WTC11 (cell line): ENCODE results near the gene ZC3HAV1L.

ENCODE experiments used
- CTCF ChIP-seq: fragments of 200-600 bp; IDR thresholded peaks from 2 replicates; pipeline ENCODE4 v1.8.0; 2022; ENCODE audit warnings: antibody characterized with exemption
- E2F1 ChIP-seq: sonication (generic); formaldehyde crosslinking; IDR thresholded peaks from 2 replicates; pipeline ENCODE4 v1.8.0; 2022; ENCODE audit warnings: mild to moderate bottlenecking, missing genetic modification reagents
- ELF4 ChIP-seq: sonication (generic); formaldehyde crosslinking; IDR thresholded peaks from 2 replicates; pipeline ENCODE4 v1.8.1; 2022; ENCODE audit warnings: low read depth, mild to moderate bottlenecking, moderate library complexity, missing genetic modification reagents
- FOXJ3 ChIP-seq: sonication (generic); formaldehyde crosslinking; IDR thresholded peaks from 2 replicates; pipeline ENCODE4 v1.9.0; 2021; ENCODE audit warnings: missing genetic modification reagents, mild to moderate bottlenecking, borderline replicate concordance
- FOXK1 ChIP-seq: sonication (generic); formaldehyde crosslinking; IDR thresholded peaks from 2 replicates; pipeline ENCODE4 v1.8.0; 2022; ENCODE audit warnings: mild to moderate bottlenecking, moderate library complexity, missing genetic modification reagents
- NR1H2 ChIP-seq: sonication (generic); formaldehyde crosslinking; IDR thresholded peaks from 2 replicates; pipeline ENCODE4 v1.9.0; 2021; ENCODE audit warnings: mild to moderate bottlenecking, moderate library complexity, missing genetic modification reagents
- SP1 ChIP-seq: sonication (generic); formaldehyde crosslinking; conservative IDR thresholded peaks from 2 replicates; pipeline ENCODE4 v1.8.1; 2022; ENCODE audit warnings: missing genetic modification reagents
- USF1 ChIP-seq: sonication (generic); formaldehyde crosslinking; IDR thresholded peaks from 2 replicates; pipeline ENCODE4 v1.8.0; 2022; ENCODE audit warnings: mild to moderate bottlenecking, missing genetic modification reagents
- ZNF121 ChIP-seq: sonication (generic); formaldehyde crosslinking; IDR thresholded peaks from 2 replicates; pipeline ENCODE4 v1.8.0; 2023; ENCODE audit warnings: missing genetic modification reagents
- ZNF512 ChIP-seq: sonication (generic); formaldehyde crosslinking; IDR thresholded peaks from 2 replicates; pipeline ENCODE4 v1.8.1; 2022; ENCODE audit warnings: missing genetic modification reagents, borderline replicate concordance

- no peak for TF ChIP-seq ELF4 (CRISPR knock-in tag)
- TF ChIP-seq ZNF512 (CRISPR knock-in tag): no peak
- TF ChIP-seq USF1 (CRISPR knock-in tag): no peak
- TF ChIP-seq NR1H2: no peak
- TF ChIP-seq CTCF: no peak
- TF ChIP-seq ZNF121: no peak
- no peak for TF ChIP-seq SP1
- no peak for TF ChIP-seq FOXK1 (CRISPR knock-in tag)
- no peak for TF ChIP-seq E2F1 (CRISPR knock-in tag)
- no peak for TF ChIP-seq FOXJ3 (CRISPR knock-in tag)
Measured at GRCh38 chr7:139054101-139054500, 18.3 kb upstream of the ZC3HAV1L start.
